GM10266 (cell line): ENCODE measurements around the gene TMUB1.

Experiments
- DNase-seq: peaks from one replicate; pipeline ENCODE4 v3.0.0; 2012; ENCODE audit errors: extremely low spot score
- TF ChIP-seq, protein P1 (sequence below): IDR thresholded peaks from 2 replicates; pipeline ENCODE4 v1.5.1; 2012; ENCODE audit warnings: mild to moderate bottlenecking, low read depth; ENCODE audit not compliant: control insufficient read depth, insufficient read depth; ENCODE audit errors: missing control alignments

TMUB1 gene

DNA sequence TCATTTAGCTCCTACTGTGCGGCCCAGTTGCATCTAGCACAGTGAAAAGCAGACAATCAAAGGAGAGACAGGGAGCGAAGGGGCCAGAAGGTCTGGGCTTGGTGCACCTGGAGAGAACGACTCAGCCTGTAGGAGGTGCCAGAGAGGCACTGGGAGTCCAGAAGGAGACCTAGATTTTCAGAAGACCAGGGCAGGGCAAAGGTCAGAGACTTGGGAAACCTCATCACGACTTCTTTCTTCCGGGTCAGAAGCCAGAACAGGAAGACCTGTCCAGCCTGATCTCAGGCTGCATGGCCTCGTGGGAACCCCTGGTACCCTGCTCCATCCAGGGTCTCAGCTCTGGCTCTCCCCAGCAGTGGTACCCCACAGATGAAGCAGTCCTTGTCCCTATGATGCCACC is 8.1 kb upstream of the TMUB1 start:
- no peak for DNase-seq
- TF ChIP-seq, protein P1, sequence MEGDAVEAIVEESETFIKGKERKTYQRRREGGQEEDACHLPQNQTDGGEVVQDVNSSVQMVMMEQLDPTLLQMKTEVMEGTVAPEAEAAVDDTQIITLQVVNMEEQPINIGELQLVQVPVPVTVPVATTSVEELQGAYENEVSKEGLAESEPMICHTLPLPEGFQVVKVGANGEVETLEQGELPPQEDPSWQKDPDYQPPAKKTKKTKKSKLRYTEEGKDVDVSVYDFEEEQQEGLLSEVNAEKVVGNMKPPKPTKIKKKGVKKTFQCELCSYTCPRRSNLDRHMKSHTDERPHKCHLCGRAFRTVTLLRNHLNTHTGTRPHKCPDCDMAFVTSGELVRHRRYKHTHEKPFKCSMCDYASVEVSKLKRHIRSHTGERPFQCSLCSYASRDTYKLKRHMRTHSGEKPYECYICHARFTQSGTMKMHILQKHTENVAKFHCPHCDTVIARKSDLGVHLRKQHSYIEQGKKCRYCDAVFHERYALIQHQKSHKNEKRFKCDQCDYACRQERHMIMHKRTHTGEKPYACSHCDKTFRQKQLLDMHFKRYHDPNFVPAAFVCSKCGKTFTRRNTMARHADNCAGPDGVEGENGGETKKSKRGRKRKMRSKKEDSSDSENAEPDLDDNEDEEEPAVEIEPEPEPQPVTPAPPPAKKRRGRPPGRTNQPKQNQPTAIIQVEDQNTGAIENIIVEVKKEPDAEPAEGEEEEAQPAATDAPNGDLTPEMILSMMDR: peak; percentile 60

DNA sequence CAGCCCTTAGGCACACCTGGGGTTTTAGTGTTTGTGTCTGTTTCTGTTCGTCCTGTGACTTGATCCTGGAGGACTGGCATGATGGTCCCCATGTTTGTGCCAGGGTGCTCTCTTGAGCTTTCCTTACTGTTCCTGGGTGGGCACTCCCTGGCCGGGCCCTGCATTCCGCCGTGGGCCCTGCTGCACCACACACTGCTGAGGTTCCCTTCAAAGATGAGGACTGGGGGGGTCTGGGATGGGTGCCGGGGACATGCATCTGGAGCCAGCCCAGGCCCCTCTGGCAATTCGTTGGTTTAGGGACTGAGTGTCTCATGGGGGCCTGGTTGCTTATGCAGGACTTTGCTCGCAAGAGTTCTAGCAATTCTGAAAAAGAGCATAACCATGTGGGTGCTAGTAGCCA is 7.7 kb upstream of the TMUB1 start:
- TF ChIP-seq, protein P1: no peak
- DNase-seq: no peak

DNA sequence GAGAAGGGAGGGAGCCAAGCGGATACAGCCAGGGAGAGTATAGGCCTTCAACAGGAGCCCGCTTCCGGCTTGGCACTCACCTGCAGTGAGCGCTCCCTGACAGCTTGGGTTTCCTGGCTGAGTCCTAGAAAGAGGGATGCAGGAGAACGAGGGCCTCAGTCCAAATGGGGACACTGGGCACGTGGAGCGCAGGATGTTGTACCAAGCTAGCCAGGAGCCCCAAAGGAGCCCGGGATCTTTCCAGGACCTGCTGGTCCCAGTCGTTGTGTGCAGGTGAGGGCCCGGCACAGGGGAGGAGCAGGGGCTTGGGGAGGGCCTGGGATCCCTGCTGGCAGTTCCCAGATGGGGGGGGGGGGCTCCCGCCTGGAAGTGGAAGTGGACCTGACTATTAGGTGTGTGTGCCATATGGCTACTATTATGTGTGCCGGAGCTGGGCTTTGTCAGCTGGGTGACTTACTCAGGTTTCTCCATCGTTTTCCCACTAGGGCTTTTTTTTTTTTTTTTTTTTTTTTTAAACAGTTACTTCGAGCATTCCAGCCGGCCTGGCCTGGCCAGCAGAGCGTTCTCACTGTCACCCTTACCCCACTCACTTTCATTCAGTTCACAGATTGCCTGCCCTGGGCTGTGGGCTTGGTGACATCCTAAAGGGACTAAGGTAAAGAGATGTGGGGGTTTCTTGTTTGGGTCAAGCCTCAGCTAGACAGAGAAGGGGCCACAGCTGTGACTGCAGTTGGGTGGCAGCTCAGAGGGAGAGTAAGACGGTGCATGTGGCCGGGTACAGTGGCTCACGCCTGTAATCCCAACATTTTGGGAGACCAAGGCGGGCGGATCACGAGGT is 6.8 kb upstream of the TMUB1 start:
- TF ChIP-seq, protein P1: no peak

DNA sequence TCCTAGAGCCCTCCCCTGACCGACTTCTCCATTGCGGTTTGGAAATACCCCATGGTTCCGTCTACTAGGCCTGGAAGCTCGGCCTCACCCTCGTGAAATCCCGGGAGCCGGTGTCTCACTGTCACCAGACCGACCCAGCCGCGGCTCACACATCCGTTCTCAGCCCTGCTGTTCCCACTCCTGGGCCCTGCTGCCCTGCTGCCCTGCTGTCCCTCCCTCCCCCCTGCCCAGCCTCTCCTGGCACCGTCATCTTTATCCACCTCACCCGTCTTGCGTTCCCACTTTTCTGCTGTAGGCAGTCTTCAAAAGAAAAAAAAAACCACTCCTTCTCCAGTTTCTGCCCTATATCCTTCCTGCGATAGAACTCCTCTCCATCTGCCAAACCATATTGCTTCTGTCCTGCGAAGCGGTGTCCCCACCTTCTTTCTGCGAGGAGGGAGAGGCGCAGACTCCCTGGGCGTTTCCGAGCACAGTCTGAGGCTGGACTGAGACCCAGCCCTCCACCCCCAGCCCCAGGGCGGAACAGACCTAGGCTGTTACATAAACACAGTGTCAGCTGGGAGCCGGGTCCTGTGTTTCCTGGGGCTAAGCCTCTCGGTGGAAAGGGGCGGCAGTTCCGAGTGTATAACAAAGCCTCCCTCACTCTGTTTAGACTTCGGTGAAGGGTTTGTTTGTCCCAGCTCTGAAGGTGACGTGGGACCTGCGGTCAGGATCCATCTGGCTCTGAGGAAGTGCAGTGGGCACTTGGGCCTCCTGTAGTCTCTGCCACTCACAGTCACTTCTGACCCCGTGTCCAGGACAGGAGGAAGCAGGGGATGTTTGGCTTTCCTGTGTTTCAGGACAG is 5.8 kb upstream of the TMUB1 start:
- TF ChIP-seq, protein P1: no peak
- DNase-seq: no peak

More for the DNA sequence above, 6.8 kb upstream of the TMUB1 start:
- DNase-seq: no peak

DNA sequence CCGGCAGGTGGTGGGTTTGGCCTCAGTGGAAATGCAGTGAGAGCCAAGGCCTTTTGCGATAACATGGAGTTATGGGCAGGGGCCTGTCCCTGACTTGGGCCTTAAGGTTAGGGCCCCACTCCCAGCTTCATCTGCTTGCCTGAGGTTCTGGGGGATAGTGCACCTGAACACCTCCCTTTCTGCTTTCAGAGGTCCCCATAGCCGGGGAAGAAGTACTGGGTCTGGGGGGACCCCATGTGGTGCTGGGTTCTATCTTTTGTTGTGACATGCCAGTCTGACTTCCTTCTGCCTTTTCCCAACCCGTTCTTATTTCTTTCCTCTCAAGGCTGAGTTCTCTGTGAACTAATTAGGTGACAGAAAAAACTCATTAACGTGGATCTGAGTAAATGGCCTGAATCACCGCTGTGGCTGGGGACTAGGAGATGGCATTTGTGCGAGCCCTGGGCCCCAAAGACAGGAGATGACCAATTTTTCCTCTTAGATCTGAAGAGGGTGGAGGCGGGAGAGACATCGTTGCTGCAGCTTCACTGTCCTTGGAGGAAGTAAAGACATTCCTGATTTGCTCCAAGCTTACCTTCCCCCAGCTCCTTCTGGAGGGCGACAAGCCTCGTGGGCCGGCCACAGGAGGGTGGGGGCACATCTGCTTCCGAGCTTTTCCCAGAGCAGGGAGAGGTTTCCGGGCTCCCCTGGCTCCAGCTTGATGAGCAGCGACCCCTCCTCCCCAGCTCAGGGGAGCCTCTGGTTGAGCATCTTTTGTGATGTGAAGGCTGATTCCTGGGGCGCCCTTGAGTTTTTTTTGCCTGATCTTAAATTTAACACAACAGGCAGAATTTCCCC is 4.9 kb upstream of the TMUB1 start:
- no peak for DNase-seq
- TF ChIP-seq, protein P1: no peak

DNA sequence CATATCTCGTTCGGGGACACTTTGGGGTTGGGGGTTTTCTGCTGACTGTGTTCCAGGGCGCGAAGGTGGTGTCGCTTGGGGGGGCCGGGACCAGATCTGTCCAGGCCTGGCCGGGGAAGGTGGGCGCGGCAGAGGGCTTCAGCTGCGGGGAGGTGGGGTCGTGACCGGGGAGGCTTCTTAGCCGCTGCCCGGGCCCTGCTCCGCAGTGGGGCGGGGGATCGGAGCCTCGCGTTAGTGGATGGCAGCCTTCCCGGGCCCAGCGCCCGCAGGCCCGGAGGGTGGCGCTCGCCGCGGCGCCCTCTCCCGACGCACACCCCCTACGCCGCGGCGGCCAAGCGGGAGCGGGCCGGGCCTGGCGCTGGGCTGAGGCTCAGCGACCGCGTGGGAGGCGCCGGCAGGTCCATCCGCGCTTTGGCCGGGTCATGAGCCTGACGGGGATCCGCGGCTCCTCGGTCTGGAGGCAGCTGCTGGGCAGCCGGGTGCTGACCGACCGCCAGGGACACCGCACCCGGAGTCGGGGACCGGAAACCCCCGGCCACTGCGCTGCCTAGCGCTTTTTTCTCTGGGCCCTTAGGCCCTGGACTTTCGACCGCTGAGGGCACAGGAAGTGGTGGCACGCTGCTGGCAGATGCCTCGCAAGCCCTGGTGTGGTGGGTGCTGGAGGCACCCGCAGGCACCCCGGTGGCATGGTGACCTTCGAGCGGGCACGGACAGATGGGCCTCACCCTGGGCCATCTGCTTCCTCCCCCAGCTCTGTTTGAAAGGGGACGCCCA is 4.1 kb upstream of the TMUB1 start:
- TF ChIP-seq, protein P1: peak; percentile 67
- peak; percentile 73 for DNase-seq
